ENCODE data around the gene BEST1.
"Not testable (repeated sequence)": the region's sequence is repeated elsewhere in the genome, so short reads cannot be mapped to it uniquely, and the experiment has no call there.

BEST1 gene

DNA sequence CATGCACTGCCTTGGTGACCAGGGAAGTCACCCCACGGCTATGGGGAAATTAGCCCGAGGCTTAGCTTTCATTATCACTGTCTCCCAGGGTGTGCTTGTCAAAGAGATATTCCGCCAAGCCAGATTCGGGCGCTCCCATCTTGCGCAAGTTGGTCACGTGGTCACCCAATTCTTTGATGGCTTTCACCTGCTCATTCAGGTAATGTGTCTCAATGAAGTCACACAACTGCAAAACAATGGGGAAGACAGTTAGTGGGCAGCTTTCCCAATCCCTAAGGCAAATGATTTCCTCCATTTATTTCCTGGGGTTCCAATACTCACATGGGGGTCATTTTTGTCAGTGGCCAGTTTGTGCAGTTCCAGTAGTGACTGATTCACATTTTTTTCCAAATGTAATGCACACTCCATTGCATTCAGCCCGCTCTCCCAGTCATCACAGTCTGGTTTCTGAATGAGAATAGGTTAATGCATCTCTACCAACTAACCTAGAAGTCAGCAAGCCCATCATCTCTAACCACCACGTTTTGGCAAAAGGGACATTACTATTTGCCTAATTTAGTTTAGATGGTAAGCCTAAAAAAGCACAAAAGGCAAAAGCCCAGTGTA is 14.6 kb downstream of the BEST1 start:
- not testable (repeated sequence) for DNase-seq

DNA sequence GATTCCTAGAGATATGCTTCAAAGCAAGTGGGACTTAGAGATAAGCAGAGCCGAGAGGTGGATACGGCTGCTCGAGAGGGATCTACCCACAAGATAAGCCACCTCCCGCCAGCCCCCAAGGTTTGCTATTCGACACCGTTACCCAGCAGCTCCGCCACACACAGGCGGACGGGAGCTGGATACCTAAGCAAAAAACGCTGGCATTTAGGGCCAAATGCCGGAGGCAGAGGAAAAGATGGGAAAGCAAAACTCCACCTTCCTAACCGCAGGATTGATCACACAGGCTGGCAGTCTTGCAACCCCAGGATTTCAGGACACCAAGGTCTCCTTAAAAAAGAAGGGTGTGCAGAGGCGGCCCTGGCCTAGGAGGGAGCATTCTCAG is 16.6 kb downstream of the BEST1 start:
- DNase-seq = no peak

DNA sequence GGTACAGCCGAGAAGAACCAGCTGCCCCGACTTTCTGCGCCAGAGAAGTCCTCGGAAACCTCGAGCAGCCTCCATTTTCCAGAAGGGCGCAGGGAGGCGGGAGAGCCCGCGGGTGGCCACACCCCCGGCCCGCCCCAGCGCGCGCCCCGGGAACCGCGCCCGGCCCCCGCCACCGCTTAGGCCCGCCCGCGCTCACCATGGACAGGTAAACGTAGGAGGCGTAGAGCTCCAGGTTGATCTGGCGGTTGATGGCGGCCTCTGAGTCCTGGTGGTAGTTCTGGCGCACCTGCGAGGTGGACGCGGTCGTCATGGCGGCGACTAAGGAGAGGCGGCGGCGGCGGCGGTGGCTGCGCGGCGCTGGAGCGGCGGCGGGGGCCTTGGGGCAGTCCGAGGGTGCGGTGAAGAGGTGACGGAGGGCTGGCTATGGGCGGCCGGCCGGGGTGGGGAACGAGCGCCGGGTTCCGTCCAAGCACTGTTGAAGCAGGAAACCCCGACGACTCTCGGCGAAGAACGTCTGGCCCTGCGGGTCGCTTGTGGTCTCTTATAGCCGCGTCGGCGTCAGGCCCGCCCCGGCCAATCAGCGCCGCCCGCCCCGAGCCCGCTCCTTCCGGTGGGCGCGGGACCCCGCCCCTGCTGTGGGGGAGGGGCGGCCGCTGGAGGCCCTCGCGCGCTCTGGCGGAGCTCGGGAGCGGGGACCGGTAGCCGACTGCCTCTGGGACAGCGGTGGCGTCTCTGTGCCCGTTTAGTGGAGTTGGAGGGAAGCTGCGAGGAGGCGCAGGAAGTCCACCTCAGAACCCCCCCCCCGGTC is 17.2 kb downstream of the BEST1 start, which contains the start of gene FTH1:
FTH1 (minus strand) TSS at position 519 of the 808 bp plus-strand sequence; CDS start at position 310, 209 bp downstream.
- peak; percentile 90 for DNase-seq

DNA sequence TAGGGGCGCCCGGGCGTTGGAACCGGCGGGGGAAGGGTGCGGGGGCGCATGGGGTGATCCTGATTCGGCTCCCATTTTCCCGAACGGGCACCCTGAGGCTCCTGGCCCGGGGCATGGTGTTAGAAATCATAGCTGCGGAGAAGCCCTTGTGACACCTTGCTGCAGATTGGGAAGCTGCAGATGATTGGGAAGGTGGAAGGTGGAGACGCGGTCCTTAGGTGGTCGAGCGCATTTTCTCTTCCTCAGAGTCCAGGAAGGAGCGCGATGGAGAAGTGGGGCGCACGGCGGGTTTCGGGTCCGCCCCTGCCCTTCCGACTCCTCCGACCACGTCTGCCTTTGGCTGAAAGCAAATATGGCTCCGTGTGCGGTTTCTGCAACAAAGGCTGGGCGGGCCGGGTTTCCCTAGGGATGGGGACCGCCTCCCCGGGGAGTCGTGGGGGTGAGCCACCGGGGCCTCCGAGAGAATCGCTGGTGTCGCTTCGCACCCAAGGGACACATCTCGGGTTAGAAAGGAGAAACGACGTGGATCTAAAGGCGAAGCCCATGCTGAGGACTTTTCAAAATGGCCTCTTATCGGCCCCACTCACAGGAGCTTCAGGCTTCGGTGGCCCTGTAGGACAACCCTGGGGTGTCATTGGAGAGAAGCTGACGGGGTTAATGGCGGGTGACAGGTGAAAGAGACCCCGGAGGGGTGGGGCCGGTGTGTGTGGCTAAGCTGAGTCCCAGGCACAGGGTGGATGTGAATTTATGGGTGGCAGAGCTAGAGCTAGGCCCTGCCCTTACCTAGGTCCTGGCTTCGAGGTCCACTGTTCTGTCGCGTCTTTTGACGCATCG is 18.0 kb downstream of the BEST1 start:
- DNase-seq = peak; percentile 55

DNA sequence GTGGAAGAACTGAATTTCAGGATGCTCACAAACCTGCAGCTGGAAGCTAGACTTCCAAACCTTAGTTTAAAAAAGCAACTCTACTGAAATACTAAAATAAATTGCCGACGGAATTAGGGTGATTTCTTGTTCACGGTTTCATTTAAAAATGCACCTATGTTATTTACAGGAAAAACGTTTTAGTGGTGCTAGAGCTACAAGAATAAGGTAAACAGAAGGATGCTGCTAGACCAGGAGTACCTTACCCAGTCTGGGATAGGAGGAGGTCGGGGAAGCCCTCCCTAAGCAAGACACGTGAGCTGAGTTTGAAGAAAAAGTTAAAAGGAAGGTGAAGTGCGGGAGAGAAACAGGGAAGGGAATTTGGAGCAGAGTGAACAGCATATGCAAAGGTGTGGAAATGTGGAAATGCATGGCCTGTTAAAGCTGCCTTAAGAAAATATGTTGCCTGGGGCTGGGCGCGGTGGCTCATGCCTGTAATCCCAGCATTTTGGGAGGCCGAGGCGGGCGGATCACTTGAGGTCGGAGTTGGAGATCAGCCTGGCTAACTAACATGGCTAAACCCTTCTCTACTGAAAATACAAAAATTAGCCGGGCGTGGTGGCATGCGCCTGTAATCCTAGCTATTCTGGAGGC is 18.7 kb downstream of the BEST1 start:
- DNase-seq = no peak

DNA sequence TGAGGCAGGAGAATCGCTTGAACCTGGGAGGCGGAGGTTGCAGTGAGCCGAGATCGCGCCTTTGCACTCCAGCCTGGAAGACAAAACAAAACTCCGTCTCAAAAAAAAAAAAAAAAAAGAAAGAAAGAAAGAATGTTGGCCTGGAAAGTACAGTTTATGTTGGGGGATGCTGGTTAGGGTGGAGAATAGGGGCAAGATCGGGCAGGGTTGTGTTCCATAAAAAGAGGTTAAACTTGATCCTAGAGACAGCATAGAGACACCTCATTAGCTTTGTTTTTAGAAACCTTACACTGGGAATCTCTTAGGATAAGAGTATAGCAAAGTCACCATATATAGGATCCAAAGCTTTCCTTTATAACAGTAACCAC is 19.2 kb downstream of the BEST1 start:
- DNase-seq = no peak

DNA sequence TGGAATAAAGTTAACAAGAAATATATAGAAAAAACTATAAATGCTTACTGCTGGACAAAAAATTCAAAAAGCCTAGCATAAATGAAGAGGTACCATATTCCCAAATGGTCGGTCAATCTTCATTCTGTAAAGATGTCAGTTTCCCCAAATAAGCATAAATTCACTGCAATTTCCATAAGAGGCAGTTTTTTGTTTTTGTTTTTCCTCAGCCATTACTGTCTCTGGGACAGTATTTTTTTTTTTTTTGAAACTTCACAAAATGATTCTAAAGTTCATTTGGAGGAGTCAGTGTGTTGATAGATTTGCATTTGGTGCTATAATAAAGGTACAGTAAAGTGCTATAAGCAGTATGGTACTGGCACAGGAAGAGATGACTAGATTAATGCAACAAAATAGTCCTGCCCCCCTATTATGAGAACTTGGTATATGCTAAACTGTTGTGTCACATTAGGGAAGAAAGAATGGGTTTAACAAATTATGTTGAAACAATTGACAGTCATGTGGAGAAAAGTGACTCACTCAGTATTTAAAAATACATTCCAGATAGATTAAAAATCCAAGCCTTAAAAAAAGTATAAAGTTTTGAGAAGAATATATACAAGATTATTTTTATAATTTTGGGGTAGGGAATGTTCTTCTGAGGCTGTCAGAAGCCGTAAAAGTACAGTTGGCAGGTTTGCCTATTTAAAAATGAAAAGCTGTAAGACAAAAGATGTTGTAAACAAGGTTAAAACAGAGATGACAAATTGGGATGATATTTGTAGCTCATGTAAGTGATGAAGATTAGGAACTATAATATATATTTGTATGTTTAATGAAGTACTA is 19.9 kb downstream of the BEST1 start:
- DNase-seq = no peak

DNA sequence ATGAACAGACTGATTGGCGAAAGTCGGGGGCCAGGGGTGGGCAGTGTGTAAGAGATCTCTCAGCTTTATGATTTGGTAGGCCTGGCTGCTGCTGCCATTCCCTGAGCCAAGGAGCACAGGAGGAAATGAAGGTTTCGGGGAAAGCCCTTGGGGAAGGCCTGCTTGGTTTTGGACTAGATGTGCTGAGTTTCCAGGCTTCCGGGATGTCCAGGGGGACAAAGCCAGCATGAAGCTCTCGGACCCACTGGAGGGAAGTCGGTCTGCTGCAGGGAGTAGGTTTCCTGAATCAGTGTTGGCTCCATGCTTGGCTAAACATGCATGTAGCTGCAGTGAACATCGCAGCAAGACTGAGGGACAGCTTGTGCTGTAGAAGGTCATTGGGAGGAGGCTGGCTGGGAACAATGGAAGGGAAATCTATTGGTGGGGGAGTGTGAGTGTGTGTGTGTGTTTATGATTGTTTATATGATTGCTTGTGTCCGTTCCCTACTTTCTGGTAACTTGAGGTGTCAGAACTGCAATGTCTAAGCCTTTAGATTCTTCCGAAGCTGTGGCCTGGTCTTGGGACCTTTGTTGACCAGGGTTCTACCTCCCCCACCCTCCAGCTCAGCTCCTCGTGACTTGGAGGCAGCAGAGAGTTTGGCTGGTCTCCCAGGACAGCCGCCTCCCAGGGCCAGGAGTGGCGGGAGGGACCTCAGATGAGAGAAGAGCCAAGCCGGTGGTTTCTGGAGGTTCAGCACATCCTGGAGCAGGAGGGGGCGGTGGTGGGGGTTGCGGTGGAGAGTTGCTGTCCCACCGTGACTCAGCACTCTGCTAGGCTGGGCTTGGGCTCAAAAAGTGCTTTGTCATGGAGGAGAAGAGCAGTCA is 21.3 kb downstream of the BEST1 start:
- peak; percentile 62 for DNase-seq

DNA sequence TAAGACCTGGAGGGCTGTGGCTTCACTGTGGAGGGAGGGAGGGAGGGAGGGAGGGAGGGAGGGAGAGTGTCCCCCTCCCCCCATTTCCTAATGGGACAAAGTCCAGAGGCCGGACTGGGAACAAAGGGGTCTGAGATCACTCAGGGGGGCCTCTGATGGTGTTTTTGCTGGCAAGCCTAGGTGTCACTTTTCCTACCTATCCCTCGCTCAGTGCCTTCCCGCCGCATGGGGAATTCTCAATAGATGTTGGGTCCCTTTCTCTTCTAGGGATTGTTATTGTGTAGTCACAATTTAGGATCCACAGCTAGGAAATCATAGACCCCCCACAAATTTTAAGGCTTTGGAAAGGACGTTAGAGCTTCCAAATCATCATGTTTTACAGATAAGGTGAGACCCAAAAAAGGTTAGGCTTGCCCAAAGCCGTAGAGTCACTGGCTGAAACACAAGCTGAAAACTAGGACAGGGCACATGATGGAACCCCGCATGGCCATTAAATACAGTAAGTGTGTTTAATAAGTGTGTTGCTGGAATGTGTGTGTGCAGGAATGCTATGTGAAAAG is 22.0 kb downstream of the BEST1 start:
- DNase-seq = no peak

DNA sequence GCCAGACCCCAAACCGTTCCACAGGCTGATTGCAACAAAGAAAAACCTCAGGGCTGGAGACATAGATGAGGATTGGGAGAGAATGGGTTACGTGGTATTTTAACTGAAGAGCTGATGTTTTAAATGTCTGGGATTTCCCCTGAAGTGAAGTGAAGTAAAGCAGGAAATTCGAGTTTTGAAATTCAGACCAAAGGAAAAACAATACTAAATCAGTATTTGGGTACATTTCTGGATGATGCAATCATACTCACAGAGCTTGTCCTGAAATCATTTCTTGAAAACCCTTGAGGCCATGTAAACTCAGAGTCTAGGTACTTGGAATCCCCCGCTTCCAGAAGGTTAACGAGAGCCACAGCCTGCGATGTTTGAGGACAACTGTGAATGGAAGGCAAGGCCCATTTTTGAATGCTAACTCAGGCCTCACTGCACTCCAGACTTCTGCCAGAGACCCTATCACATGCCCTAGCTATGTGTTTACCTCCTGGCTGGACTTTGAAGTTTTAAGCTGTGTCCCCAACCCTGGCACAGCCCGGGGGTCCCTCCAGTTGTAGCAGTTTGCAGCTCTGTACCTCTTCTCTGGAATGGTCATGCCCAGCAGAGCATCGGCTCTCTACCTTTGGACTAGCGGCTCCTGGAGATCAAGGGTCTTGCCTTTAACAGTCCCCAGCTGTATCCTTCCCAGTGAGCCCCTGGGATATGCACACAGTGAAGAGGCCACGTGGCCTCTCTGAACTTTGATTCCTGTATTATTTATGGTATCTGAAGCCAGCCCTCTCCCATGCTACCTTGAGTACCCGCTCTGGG is 22.7 kb downstream of the BEST1 start:
- DNase-seq = no peak

DNA sequence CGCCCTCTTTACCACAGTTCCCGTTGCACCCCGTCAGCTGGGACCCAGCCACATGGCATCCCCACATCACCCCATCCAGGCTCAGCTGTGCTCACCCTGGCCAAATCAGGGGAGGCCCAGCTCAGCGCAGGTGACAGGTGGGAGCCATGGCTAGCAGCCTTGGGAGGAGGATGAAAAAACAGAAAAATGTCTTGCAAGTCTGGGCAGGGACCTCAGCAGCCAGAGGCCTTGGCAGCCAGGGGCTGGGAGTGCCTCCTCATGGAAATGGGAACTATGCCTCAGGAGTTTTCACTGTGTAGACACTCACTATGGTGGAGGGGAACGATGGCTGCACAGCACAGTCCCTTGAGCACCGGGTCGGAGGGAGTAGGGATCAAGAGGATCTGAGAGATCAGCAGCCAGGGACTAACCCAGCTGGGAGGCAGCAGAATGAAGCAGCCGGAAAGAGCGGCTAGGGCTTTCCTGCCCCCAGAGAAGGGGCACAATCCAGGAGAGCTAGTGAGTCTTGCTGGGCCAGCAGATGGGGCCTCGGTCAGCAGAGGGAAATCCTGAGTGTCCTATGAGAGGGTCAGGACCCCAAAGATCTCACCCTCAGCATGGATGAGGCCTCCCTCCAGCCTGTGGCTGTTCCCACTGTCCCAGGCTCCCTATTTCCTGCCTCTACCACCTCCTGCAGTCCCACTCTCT is 23.5 kb downstream of the BEST1 start:
- no peak for DNase-seq

DNA sequence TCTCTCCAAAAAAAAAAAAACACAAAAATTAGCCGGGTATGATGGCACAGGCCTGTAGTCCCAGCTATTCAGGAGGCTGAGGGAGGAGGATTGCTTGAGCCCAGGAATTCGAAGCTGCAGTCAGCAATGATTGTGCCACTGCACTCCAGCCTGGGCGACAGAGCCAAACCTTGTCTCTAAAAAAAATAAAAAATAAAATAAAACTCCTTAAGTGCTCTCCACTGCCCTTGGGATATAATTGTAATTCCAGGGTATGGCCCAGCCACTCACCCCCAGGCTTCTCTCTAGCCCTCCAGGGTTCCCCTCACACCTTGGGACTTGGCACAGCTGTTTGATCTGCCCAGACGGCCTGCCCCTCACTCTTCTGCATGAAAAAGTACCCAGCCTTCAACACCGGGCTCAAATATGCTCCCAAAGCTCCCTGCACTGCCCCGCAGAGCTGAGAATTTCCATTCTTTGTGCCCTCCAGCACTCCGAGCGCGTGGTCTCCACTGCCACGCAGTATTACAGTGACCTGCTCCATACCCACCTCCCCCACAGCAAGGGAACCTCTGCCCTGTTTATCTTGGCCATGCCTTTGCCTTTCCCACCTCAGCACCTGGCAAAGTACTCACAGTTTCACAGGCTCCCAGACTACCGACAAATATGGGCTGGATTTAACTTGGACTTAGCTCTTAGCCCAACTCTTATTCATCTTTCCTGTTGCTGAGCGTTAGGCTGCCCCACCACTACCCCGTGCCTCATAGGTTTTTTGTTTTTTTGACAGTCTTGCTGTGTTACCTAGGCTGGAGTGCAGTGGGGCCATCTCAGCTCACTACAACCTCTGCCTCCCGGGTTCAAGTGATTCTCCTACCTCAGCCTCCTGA is 24.8 kb downstream of the BEST1 start:
- DNase-seq = no peak

DNA sequence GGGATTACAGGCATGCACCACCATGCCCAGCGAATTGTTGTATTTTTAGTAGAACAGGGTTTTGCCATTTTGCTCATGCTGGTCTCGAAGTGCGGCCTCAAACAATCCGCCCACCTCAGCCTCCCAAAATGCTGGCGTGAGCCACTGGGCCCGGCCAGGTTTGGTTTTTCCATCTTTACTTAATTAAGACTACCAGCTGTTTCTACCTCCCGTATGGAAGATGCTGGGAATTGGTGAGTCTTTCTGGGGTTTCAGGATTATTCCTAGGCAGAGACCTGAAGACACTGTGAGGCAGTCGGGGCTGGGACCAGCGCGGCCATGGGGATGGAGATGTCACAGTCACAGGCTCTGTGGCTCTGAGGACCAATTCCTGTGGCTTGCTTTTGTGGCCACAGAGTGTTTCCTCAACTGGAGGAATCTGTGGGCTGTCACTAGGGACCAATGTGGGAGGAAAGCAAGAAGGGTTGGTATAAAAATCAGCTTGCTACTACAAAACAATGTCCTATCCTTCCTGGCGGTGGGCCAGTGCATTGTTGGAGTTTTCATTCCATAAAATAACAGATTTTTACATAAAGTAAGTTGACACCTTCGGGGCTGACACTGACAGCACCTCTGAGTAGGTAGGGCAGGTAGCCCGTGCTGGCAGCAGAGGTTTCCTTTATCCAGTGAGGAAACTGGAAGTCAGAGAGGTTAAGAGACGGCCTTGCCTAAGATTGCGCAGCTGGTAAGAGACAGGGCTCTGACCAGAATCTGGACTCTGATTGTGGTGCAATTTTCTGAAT is 25.7 kb downstream of the BEST1 start:
- no peak for DNase-seq

DNA sequence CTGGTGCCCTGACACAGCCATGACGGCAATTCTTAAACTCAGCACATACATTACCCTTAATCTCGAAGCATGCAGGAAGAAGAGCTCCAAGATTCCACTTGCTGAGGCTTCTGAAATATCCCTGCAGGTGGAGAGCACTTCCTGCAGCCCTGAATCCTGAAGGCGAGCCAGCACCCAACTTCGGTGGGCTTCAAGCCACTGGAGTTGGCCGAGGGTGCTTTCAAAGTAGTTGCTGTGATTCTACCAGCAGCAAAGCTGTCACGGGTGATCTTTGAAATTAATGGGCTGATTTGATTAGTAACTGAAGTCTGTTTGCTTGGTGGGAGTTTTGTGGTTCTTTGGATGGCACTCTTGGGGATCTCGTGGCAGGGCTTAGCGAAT is 26.3 kb downstream of the BEST1 start:
- no peak for DNase-seq

DNA sequence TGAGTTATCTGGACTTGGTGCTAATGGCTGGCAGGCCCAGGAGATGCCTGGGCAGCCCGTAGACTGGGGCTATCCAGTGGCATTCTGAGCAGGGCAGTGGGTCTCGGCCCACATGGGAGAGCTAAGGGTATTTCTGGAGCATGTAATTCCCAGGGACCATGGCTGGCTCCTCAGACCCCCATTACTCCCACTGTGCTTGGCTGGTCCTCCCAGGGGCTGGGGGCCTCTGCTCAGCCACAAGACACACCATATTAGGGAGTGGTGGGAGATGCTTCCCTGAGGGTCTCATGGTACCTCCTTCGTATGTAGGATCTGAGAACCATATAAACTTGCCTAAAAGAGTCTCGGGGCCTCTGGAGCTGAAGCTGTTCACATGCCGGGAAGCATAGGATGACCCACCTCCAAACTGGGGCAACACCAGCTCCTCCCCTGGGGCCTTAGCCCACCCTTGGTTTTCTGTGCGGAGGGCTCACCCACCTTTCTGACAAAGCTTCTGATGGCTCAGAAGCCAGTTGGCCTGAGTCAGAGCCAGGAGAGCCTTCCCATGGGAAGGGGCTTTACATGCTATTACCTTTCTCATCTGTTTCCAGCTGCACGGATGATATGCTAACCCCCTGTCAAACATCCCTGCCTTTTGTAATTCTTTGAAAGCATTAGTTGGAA is 26.8 kb downstream of the BEST1 start:
- DNase-seq = no peak

DNA sequence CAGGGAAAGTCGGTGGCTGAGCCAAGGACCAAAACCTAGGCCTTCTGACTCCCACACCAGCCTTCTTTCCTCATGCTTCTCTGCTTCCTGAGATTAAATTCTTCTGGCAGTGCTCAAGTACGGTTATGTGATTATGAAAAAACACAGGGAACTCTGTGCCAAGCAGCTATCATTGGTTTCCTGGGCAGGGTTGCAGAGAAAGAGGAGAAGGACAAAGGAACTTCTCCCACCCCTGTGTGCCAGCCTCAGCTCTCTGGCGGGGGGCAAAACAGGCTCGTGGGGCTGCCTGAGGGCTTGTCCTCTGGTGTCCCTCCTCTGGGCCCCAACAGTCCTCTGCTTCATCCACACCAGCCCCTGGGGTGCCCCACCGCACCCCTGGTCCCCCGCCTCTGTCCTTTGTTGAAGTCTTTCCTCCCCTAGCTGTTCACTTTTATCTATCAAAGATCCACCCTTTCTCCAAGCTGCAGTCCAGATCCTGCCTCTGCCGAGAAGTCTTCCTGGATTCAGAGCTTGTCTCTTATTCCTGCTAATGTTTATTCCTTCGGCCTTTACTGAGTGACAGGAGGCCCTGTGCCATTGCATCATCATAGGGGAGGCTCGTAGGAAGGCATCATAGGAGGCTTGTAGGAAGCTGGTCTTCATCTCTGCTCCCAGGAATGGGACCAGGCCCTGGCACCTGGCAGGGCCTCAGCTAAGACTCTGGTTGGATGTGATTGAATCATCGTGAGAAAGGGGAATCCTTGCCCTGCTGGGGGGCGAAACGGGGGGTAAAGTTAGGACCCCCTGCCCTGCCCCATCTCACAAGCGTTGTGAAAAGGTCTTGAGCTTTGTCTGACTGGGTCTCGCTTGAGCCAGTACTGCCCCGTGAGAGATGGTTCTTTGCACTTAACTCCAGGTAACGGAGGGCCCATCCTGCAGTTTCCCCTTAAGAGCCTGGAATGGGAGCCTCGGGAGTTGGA is 28.8 kb downstream of the BEST1 start:
- DNase-seq = no peak

Measured in NCI-H2227 treated with DMSO at 0.1 percent for 48 hours (cell line).